ENCODE measurements around the gene NUDT21.

GRCh38 chr16:56478281-56479049, 27.3 kb upstream of the NUDT21 start:
- no peak for TF ChIP-seq CTCF (IDR thresholded peaks at IDR 0.05)
- TF ChIP-seq POLR2A (IDR thresholded peaks at IDR 0.05), result no peak
